ENCODE results near the gene ETV4. TPM values are rescaled to one million over a fixed set of nuclear protein-coding genes. Genes with fewer than 3 reads are reported as not detected.
A peak's percentile ranks its signal among the peaks of the same experiment; 100 is the strongest.

ETV4 gene
- total and polyA plus RNA-seq, 2 of the 13 experiments (the other 11 are each of a cell fraction or from before 2014, with no cell fraction given), result 128 to 330 TPM

DNA sequence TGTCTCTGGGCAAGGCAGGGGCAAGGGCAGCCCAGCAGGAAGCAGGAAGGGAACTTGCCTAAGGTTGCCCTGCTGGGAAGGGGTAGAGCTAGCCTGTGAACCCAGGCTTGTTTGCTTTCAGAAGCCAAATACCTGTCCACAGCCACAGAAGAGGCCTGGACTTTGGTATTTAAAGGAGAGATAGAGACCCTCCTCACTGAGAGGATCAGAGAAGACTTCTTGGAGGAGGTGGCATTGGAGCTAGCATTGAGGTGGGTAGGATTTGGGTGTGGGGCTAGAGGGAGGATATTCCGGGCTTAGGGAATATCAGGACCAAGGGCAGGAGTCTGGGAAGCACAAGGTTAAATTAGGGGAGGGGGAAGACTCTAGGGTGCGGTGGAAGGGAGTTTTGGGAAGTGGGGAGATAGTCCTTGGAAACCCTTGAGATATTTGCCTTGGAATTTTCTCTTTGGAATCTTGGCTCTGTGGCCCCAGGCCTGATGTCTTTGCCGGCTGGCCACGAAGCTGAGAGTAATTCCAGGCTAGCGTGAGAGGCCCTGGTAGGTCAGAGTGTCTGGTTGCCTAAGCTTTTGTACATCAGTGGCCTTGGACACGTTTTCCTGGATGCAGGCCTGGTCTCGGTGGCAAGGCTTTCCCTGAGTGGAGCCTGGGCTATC lies 13.1 kb upstream of the ETV4 start (continued):
- TF ChIP-seq SYNCRIP (IDR thresholded peaks at IDR 0.05; ENCODE audit: insufficient read depth, low read depth, low read length) (no peak), CHD2 (IDR thresholded peaks at IDR 0.05; ENCODE audit: low read depth, low read length) (no peak), ZNF790 (CRISPR knock-in tag; IDR thresholded peaks at IDR 0.05; ENCODE audit: borderline replicate concordance) (no peak), ADNP (CRISPR knock-in tag; IDR thresholded peaks at IDR 0.05) (peak; percentile 60; the same call in 1 of the 2 replicates), PAX8 (CRISPR knock-in tag; IDR thresholded peaks at IDR 0.05; ENCODE audit: borderline replicate concordance) (no peak), ZSCAN21 (CRISPR knock-in tag; IDR thresholded peaks at IDR 0.05; ENCODE audit: borderline replicate concordance) (0 out of 2 replicates have a peak, but pooled peaks have one; percentile 11), CAMTA2 (CRISPR knock-in tag; IDR thresholded peaks at IDR 0.05; ENCODE audit: borderline replicate concordance) (no peak), ZNF766 (CRISPR knock-in tag; IDR thresholded peaks at IDR 0.05; ENCODE audit: borderline replicate concordance) (no peak), ZNF576 (CRISPR knock-in tag; IDR thresholded peaks at IDR 0.05) (no peak), E2F1 (CRISPR knock-in tag; IDR thresholded peaks at IDR 0.05) (no peak), THAP9 (CRISPR knock-in tag; IDR thresholded peaks at IDR 0.05; ENCODE audit: borderline replicate concordance) (no peak), ZNF850 (CRISPR knock-in tag; conservative IDR thresholded peaks at IDR 0.05) (no peak), TAF15 (IDR thresholded peaks at IDR 0.05; ENCODE audit: low read depth, low read length, poor library complexity, severe bottlenecking) (no peak), ZNF775 (CRISPR knock-in tag; IDR thresholded peaks at IDR 0.05; ENCODE audit: borderline replicate concordance) (no peak), SOX5 (CRISPR knock-in tag; IDR thresholded peaks at IDR 0.05; ENCODE audit: borderline replicate concordance) (peak; percentile 21; the same call in 1 of the 2 replicates)
- TF ChIP-seq, protein P1, sequence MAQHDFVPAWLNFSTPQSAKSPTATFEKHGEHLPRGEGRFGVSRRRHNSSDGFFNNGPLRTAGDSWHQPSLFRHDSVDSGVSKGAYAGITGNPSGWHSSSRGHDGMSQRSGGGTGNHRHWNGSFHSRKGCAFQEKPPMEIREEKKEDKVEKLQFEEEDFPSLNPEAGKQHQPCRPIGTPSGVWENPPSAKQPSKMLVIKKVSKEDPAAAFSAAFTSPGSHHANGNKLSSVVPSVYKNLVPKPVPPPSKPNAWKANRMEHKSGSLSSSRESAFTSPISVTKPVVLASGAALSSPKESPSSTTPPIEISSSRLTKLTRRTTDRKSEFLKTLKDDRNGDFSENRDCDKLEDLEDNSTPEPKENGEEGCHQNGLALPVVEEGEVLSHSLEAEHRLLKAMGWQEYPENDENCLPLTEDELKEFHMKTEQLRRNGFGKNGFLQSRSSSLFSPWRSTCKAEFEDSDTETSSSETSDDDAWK (CRISPR knock-in tag; IDR thresholded peaks at IDR 0.05), result no peak
- TF ChIP-seq, protein P2, sequence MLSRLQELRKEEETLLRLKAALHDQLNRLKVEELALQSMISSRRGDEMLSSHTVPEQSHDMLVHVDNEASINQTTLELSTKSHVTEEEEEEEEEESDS (CRISPR knock-in tag; IDR thresholded peaks at IDR 0.05; ENCODE audit: borderline replicate concordance), result no peak
